ENCODE measurements around the gene OR5K1.

OR5K1 gene

DNA sequence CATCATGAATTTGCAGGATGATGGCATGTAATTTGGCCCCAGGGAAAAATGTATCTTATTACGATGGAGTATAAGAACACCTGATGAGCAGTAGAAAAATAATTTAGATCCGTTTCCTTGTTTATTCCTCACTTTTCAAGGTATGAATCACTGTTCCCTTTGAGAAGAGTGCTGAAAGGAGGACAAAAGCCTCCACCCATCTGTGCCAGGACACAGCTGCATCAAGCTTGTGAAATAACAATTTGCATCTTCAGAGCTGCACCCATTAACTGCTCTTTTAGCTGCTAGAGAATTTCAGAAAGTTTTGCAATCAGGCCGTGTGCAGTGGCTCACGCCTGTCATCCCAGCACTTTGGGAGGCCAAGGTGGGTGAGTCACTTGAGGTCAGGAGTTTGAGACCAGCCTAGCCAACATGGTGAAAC is 50.1 kb downstream of the OR5K1 start:
- TF ChIP-seq, protein P1, sequence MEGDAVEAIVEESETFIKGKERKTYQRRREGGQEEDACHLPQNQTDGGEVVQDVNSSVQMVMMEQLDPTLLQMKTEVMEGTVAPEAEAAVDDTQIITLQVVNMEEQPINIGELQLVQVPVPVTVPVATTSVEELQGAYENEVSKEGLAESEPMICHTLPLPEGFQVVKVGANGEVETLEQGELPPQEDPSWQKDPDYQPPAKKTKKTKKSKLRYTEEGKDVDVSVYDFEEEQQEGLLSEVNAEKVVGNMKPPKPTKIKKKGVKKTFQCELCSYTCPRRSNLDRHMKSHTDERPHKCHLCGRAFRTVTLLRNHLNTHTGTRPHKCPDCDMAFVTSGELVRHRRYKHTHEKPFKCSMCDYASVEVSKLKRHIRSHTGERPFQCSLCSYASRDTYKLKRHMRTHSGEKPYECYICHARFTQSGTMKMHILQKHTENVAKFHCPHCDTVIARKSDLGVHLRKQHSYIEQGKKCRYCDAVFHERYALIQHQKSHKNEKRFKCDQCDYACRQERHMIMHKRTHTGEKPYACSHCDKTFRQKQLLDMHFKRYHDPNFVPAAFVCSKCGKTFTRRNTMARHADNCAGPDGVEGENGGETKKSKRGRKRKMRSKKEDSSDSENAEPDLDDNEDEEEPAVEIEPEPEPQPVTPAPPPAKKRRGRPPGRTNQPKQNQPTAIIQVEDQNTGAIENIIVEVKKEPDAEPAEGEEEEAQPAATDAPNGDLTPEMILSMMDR (conservative IDR thresholded peaks at IDR 0.05) = no peak
- no peak overlapping the region for H3K27ac ChIP-seq

DNA sequence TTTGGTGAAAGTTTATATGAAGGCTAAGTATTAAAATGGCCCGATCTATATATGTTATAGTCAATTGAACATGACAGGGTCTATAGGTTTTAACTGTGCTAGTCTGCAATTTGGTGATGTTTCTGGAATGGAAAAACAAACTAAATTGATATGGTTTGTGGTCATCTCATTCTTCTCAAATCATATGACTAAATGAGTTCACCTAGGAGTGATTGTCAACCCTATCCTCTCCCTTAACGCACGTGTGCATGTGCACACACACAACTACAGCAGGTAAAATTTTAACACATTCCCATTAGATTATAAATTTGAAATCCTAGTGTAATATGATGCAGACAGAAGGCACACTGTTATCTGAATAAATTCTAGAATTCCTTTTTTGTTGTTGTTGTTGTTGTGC is 50.7 kb downstream of the OR5K1 start:
- H3K27ac ChIP-seq = no peak overlapping the region
- TF ChIP-seq, protein P1 (conservative IDR thresholded peaks at IDR 0.05) = no peak

DNA sequence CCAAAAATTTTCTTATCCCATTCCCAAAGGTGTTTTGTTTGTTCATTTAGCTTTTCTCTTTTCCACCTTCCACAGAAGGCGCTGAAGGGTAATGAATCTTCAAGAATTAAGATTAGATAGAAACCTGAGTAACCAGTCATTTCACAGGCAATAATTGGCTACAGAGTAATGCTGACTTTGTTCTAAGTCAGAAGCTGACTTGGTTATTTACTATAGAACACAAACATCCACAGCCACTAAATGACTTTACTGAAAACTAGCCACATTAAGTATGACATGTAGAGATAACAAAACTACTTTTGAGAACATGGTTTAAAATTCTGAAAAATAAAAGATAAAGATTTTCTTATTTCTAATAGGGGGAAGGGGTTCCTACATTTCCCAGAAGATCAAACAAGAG is 51.9 kb downstream of the OR5K1 start:
- TF ChIP-seq, protein P1 (conservative IDR thresholded peaks at IDR 0.05) = no peak

DNA sequence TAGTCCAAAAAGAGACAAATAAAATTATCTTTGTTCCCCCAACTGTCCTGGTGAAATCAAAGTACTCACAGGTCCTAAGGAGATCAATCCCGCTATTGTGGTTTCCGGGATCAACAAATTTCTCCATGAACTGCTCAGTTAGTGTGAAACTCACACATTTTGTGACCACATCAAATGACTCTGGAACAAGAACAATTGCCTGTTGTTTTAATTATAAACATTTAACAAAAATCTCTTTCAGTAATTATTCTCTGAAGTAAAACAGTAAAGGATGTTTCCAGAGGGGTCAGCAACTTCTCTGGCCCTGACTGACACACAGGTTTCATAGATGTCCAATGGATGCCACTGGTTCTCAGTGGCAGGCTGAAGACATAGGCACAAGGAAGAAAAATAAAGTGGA is 55.8 kb downstream of the OR5K1 start:
- H3K27ac ChIP-seq = no peak overlapping the region
- TF ChIP-seq, protein P1 (conservative IDR thresholded peaks at IDR 0.05) = no peak

More for the DNA sequence above, 51.9 kb downstream of the OR5K1 start:
- no peak overlapping the region for H3K27ac ChIP-seq

DNA sequence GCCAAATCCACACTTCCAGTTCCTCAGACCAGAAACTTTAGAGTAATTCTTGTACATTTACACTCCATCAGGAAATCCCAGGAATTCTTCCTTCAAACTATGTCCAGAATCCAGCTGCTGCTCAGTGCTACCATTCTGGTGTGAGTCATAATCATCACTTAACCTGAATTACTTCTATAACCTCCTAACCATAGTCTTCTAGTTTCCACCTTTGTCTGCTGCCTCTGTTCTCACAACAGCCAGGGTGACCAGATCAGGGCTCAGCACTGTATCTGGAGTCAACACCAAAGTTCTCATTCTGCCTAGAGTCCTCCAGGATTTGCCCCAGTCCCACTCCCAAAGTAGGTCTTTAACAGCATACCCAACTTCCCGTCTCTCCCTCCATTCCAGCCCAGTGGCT is 56.4 kb downstream of the OR5K1 start:
- TF ChIP-seq, protein P1 (conservative IDR thresholded peaks at IDR 0.05) = no peak

DNA sequence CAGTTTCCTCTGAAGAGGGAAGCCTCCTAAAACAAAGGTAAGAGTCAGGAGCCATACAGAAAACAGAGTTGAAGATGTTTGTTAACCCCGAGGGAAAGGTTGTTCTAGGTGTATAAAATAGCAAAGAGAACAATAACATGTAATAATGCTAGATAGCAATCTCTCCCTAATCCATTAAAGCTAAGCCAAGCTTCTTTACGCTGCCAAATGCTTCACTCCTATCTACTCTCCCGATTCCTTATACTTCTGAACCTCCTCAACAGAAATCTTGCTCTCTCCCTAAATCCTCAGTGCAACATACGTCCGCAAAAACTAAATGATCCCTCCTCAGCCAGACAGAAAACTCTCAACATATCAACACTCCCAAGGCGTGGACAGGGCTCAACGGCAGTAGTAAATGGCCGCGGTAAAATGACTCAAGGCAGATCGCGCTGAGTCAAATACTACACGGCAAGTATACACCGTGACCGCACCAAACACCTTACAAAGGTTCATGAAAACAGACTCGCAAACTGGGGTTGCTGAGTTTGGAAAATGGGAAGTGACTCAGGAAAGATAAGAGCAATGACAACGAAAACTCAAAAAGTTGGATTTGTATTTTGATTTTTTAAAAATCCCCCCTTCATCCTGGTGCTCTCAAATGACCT is 59.0 kb downstream of the OR5K1 start:
- peak overlapping the region; percentile 86 for H3K27ac ChIP-seq
- TF ChIP-seq, protein P1 (conservative IDR thresholded peaks at IDR 0.05) = no peak

More for the DNA sequence above, 56.4 kb downstream of the OR5K1 start:
- no peak overlapping the region for H3K27ac ChIP-seq
